ENCODE data around the gene FMNL2. TPM values are rescaled to one million over a fixed set of nuclear protein-coding genes. Genes with fewer than 3 reads are reported as not detected.

FMNL2 gene
- total RNA-seq, 2 experiments from 2014 or later, result 2.2 TPM

GRCh38 chr2:152581360-152581759, 246.4 kb downstream of the FMNL2 start:
- H3K36me3 Mint-ChIP-seq, result no peaks in the 10 kb centered on the region
- peaks cover 7% of the 10 kb centered on the region for H3K27me3 Mint-ChIP-seq
- no peak overlapping the region for H3K27ac Mint-ChIP-seq
- ChIA-PET POLR2A (no interaction called here), CTCF (no interaction called here)
- no peak overlapping the region for H3K4me3 Mint-ChIP-seq
- no peaks in the 10 kb centered on the region for H3K9me3 Mint-ChIP-seq
- intact Hi-C loops (cut with micrococcal nuclease), result no loop called here
- peaks cover 4% of the 10 kb centered on the region for H3K4me1 Mint-ChIP-seq (ENCODE audit: low read depth)
- DNase-seq, result no peak

DNA sequence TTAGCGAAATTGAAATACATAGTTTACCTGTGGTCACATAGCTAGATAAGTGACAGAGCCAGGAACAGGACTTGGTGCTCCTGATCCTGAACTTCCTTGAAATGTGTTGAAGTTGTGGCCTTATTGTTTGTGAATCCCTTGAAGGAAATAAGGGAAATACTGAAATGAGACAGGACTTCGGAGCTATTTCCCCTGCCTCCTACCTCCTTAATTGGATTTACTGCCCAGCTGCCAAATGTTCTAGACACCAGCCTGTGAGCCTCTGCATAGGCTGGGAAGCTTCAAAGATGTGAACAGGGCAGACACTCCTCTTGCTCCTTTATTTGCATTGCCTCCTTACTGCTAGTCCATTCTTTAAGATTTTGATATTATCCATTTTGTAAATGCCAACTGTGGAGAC, 247.1 kb downstream of the FMNL2 start:
- H3K9me3 Mint-ChIP-seq, result no peaks in the 10 kb centered on the region
- H3K4me3 Mint-ChIP-seq, result no peak overlapping the region
- intact Hi-C loops (cut with micrococcal nuclease), result no loop called here
- ChIA-PET CTCF (no interaction called here), POLR2A (no interaction called here)
- H3K27ac Mint-ChIP-seq, result no peak overlapping the region
- H3K27me3 Mint-ChIP-seq, result peaks cover 9% of the 10 kb centered on the region
- H3K4me1 Mint-ChIP-seq (ENCODE audit: low read depth), result peaks cover 7% of the 10 kb centered on the region
- no peaks in the 10 kb centered on the region for H3K36me3 Mint-ChIP-seq
- DNase-seq, result no peak

DNA sequence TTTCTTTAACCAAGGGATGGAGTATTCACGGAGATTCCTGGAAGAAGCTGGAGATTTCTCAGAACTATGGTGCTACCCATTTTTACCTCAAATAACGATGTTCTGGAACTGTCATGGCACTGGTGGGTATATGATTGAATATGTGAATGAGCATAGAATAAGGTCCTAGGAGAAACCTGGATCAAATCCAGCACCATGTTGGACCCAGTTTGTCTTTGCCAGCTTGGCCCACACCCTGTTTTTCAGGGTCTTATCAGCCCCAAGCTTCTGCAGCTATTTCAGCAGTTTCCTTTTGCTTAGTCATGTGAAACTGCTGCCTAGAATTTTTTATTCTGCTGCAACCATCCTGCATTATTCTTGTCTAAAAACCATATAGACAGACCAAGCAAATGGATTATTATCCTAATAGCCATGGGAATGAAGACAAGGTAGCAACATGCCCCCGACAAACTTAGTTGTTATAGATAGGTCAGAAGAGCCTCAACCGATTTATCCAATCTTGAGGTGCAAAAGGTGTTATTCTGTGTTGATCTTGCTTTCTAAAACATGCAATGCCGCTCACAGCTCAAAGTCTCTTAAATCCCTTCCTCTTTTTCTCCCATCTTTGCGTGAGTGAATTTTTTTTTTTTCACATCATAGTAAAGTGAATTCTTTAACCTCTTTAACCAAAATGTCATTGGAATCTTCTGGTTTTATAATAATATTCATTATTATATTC, 248.7 kb downstream of the FMNL2 start:
- peaks cover 11% of the 10 kb centered on the region for H3K4me1 Mint-ChIP-seq (ENCODE audit: low read depth)
- intact Hi-C loops (cut with micrococcal nuclease), result no loop called here
- POLR2A ChIA-PET, result no interaction called here
- CTCF ChIA-PET, result no interaction called here
- H3K36me3 Mint-ChIP-seq, result no peaks in the 10 kb centered on the region
- peaks cover 9% of the 10 kb centered on the region for H3K27me3 Mint-ChIP-seq
- no peak overlapping the region for H3K27ac Mint-ChIP-seq
- no peak for DNase-seq
- H3K4me3 Mint-ChIP-seq, result no peak overlapping the region
- H3K9me3 Mint-ChIP-seq, result no peaks in the 10 kb centered on the region

DNA sequence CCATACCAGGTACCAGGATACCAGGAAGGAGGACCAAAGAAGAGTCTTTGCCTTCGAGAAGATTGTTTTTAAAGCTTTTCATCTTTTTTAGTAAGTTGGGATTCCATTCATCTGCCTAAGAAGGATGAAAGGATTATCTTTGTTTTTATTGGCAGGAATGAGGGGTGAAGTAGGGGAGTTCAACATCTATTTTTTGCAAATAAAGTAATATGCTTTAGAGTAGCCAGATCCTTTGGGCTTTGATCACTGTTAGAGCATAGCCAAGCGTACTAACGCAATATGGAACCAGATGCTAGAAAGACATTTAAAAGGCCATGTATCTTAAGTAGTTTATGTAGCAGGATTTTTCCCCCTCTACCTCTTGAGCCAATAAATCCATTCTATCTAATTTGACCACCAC, 249.3 kb downstream of the FMNL2 start:
- intact Hi-C loops (cut with micrococcal nuclease), result no loop called here
- POLR2A ChIA-PET, result no interaction called here
- DNase-seq, result no peak
- Mint-ChIP-seq H3K36me3 (no peaks in the 10 kb centered on the region), H3K9me3 (no peaks in the 10 kb centered on the region), H3K4me1 (ENCODE audit: low read depth) (peaks cover 11% of the 10 kb centered on the region), H3K27me3 (peaks cover 10% of the 10 kb centered on the region), H3K27ac (no peak overlapping the region), H3K4me3 (no peak overlapping the region)
- CTCF ChIA-PET, result interaction anchor here (0.7 kb wide), 1 partner anchor 29 kb away, joined by 3 read pairs; no protein-coding TSS in a partner anchor

DNA sequence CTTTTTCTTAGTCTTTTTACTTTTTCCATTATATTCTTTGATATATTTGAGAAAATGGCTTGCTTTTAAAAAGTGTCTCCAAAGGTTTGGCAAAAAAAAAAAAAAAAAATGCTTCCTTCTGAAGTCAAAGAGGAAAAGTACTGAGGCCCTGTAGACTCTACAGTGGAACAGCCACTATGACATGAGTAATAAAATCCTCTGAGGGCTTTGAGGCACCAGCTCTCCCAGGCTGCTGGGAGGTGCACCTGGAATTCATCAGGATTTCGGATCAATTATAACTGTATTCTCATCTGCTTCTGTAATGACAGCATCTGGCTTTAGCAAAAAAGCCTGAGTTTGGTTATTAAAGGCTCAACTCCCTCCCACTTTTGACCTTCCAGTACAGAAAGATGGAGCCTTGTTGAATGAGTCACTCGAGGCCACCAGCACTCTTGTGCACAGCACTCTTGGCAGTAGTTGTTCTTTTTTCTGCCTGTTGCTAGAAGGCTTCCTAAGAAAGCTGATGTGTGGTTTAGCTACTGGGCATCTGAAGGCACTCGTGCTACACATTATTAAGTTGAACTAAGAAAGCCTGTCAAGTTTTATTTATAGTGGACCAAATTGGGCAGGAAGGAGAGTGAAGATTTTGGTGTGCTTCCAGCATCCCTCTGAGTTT, 251.0 kb downstream of the FMNL2 start:
- CTCF ChIA-PET, result interaction anchor here (0.9 kb wide), 1 partner anchor 9 kb away, joined by 3 read pairs; no protein-coding TSS in a partner anchor

GRCh38 chr2:152587187-152587947, 252.4 kb downstream of the FMNL2 start:
- H3K36me3 Mint-ChIP-seq, result no peaks in the 10 kb centered on the region
- POLR2A ChIA-PET, result interaction anchor here (0.9 kb wide), 1 partner anchor 14 kb away, joined by 4 read pairs; no protein-coding TSS in a partner anchor
- peaks cover 10% of the 10 kb centered on the region for H3K27me3 Mint-ChIP-seq
- peak; percentile 21 for DNase-seq
- no peak overlapping the region for H3K4me3 Mint-ChIP-seq
- CTCF ChIA-PET, result no interaction called here
- no peak overlapping the region for H3K27ac Mint-ChIP-seq
- peaks cover 11% of the 10 kb centered on the region for H3K4me1 Mint-ChIP-seq (ENCODE audit: low read depth)
- intact Hi-C loops (cut with micrococcal nuclease), result loop anchor here (2.0 kb wide), 1 partner anchor 15 kb away; no protein-coding TSS in a partner anchor
- H3K9me3 Mint-ChIP-seq, result no peaks in the 10 kb centered on the region

More for the DNA sequence above, 251.0 kb downstream of the FMNL2 start:
- H3K27ac Mint-ChIP-seq, result no peak overlapping the region
- POLR2A ChIA-PET, result interaction anchor here (0.7 kb wide), 1 partner anchor 159 kb away, joined by 3 read pairs; no protein-coding TSS in a partner anchor
- H3K4me1 Mint-ChIP-seq (ENCODE audit: low read depth), result peaks cover 11% of the 10 kb centered on the region
- H3K9me3 Mint-ChIP-seq, result no peaks in the 10 kb centered on the region
- intact Hi-C loops (cut with micrococcal nuclease), result loop anchor here (2.0 kb wide), 1 partner anchor 13 kb away; no protein-coding TSS in a partner anchor
- peaks cover 10% of the 10 kb centered on the region for H3K27me3 Mint-ChIP-seq
- no peak for DNase-seq
- H3K4me3 Mint-ChIP-seq, result no peak overlapping the region
- no peaks in the 10 kb centered on the region for H3K36me3 Mint-ChIP-seq

DNA sequence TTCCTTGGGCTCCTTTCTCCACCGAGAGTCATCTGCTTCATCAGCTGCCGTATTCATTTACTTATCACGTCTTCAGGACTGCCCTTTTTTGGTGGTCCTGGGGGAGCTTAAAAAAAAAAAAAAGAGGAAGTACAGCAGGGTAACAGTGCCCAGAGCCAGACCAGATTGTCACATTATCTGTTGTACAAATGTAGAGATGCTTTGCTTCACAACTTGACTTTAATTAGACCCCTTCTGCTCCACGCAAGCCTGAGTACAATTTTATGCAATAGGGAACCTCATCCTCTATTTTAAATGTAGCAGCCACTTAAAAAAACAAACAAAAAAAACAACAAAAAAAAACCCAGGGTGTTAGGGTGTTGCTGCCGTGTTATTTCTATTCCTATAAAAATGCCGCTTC, 254.0 kb downstream of the FMNL2 start:
- intact Hi-C loops (cut with micrococcal nuclease), result no loop called here
- Mint-ChIP-seq H3K27ac (no peak overlapping the region), H3K9me3 (no peaks in the 10 kb centered on the region), H3K36me3 (no peaks in the 10 kb centered on the region), H3K27me3 (peaks cover 2% of the 10 kb centered on the region), H3K4me1 (ENCODE audit: low read depth) (peaks cover 14% of the 10 kb centered on the region), H3K4me3 (no peak overlapping the region)
- ChIA-PET CTCF (no interaction called here), POLR2A (no interaction called here)
- DNase-seq, result no peak

DNA sequence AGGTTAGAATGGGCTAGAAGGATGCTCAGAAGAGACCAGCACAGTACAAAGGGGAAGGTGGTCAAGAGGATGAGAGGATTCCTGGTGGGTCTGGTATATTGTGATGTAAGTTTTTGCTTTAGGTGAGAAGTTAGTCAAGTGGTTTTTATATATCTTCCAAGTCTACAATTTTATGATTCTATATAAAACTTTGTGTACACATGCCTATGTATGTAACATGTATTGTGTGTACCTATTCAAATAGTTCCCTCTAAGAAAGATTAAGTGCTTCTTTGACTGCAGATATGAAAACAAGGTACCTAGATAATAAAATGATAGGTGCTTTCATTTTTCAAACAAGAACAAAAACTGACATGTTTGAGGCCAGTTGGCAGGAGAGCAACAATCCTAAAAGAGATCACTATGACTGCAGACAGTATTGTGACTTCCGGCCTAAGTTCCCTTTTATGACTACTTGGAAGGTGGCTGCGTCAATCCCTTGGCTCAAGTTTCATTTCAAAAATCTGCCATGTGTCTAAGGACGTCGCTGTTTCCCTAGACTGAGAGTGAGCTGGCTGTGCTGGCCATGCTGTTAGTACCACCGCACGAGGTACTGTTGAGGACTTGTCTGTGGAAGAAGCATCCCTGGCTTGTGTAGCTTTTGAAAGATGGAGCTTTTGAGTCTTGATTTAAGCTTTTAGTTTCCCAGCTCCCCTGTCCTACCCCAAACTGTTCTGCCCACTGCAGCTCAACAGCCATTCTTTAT, 259.2 kb downstream of the FMNL2 start:
- CTCF ChIA-PET, result no interaction called here
- H3K4me3 Mint-ChIP-seq, result no peak overlapping the region
- intact Hi-C loops (cut with micrococcal nuclease), result loop anchor here (1.0 kb wide), 1 partner anchor 21 kb away; no protein-coding TSS in a partner anchor
- H3K36me3 Mint-ChIP-seq, result no peaks in the 10 kb centered on the region
- DNase-seq, result peak; percentile 40
- peaks cover 10% of the 10 kb centered on the region for H3K4me1 Mint-ChIP-seq (ENCODE audit: low read depth)
- no peaks in the 10 kb centered on the region for H3K9me3 Mint-ChIP-seq
- H3K27me3 Mint-ChIP-seq, result peaks cover 6% of the 10 kb centered on the region
- POLR2A ChIA-PET, result interaction anchor here (0.8 kb wide), 1 partner anchor 21 kb away, joined by 3 read pairs; no protein-coding TSS in a partner anchor
- H3K27ac Mint-ChIP-seq, result no peak overlapping the region

DNA sequence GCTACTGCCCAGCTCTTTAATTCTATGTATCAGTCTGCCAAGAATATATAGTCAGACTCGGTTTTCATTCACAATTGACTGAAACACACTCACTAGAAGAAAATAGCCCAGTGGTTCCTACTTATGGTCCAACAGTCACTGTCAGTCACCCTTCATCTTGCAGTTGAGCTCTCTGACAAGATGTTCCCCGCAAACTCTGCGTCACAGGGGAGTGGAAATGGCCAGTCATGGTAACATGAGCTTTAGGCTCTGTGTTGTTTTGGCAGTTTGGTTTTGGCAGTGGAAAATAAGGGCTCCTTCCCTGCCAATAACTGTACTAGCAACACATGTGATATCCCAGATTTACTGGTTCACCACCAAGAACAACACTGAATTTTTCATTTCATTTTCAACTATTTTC, 259.8 kb downstream of the FMNL2 start:
- ChIA-PET CTCF (no interaction called here), POLR2A (interaction anchor here (0.8 kb wide), 1 partner anchor 21 kb away, joined by 3 read pairs; no protein-coding TSS in a partner anchor)
- peaks cover 6% of the 10 kb centered on the region for H3K27me3 Mint-ChIP-seq
- intact Hi-C loops (cut with micrococcal nuclease), result loop anchor here (1.0 kb wide), 1 partner anchor 21 kb away; no protein-coding TSS in a partner anchor
- no peaks in the 10 kb centered on the region for H3K9me3 Mint-ChIP-seq
- no peaks in the 10 kb centered on the region for H3K36me3 Mint-ChIP-seq
- H3K4me3 Mint-ChIP-seq, result no peak overlapping the region
- DNase-seq, result no peak
- H3K27ac Mint-ChIP-seq, result no peak overlapping the region
- H3K4me1 Mint-ChIP-seq (ENCODE audit: low read depth), result peaks cover 10% of the 10 kb centered on the region

DNA sequence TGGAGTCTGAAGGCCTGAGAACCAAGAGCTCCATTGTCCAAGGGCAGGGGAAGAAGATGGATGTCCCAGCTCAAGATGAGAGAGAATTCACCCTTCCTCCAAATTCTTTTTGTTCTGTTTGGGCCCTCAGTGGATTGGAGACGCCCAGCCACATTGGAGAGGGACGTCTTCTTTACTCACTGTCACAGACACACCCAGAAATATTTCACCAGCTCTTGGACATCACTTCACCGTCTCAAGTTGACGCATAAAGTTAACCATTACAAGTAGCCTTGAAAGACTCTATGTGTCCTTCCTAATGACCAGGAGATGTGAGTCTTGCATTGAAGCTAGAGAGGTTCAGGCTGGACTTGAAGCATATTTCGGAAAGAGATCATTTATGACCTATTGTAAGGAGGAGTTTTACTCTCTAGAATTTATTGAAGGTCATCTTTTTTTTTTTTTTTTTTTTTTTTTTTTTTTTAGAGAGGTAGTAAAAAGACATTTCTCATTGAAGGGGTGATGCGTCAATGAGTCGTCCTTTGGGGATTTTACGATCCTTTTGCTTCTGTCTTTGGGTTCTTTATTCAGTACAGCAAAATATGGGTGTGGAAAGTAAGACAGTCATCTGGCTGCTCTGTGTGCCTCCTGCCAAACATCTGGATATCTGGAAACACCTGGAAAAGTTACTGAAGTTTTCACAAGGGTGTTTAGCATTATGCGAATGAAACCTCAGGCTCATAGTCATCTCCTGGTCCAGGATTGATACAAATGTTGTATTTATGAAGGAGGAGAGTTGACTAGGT, 264.2 kb downstream of the FMNL2 start:
- Mint-ChIP-seq H3K36me3 (no peaks in the 10 kb centered on the region), H3K4me1 (ENCODE audit: low read depth) (peaks cover 6% of the 10 kb centered on the region)
- POLR2A ChIA-PET, result no interaction called here

GRCh38 chr2:152600051-152600657, 265.2 kb downstream of the FMNL2 start:
- ChIA-PET CTCF (interaction anchor here (1.3 kb wide), 1 partner anchor 39 kb away, joined by 4 read pairs; no protein-coding TSS in a partner anchor), POLR2A (no interaction called here)
- Mint-ChIP-seq H3K4me3 (no peak overlapping the region), H3K36me3 (no peaks in the 10 kb centered on the region), H3K9me3 (no peaks in the 10 kb centered on the region), H3K4me1 (ENCODE audit: low read depth) (no peaks in the 10 kb centered on the region), H3K27ac (no peak overlapping the region), H3K27me3 (peaks cover 6% of the 10 kb centered on the region)
- DNase-seq, result no peak
- intact Hi-C loops (cut with micrococcal nuclease), result no loop called here

More for the DNA sequence above, 264.2 kb downstream of the FMNL2 start:
- H3K27ac Mint-ChIP-seq, result no peak overlapping the region
- DNase-seq, result no peak
- intact Hi-C loops (cut with micrococcal nuclease), result no loop called here
- H3K27me3 Mint-ChIP-seq, result peaks cover 6% of the 10 kb centered on the region
- CTCF ChIA-PET, result interaction anchor here (1.3 to 2.3 kb wide), 2 partner anchors 36 to 40 kb away, joined by 4 to 7 read pairs; no protein-coding TSS in a partner anchor
- no peak overlapping the region for H3K4me3 Mint-ChIP-seq
- H3K9me3 Mint-ChIP-seq, result no peaks in the 10 kb centered on the region

Data from activated CD4-positive, alpha-beta memory T cell treated with anti-CD3 and anti-CD28 coated beads for 36 hours (primary cell).